Activated T-cell treated with anti-CD3 and anti-CD28 coated beads, Interleukin-2, amount 50 U/mL, for 72 hours (primary cell): ENCODE data around the gene WDR48. TPM values are rescaled to one million over a fixed set of nuclear protein-coding genes. Genes with fewer than 3 reads are reported as not detected.
A peak's percentile ranks its signal among the peaks of the same experiment; 100 is the strongest.

Source experiments
- ATAC-seq, 2 donors: fragments of 150-1000 bp; cut with Tn5 transposase; replicated peaks in 1 of 2; 2 replicates each; pipeline ENCODE4 v1.10.0; 2021; ENCODE audit warnings: moderate library complexity in 2 of 2, mild to moderate bottlenecking in 1 of 2
- DNase-seq, 2 donors: peaks; one replicate each; pipeline ENCODE4 v3.0.0; 2021 to 2022; ENCODE audit warnings: mixed read lengths in 1 of 2
- H3K27ac Mint-ChIP-seq: one replicate; pipeline ENCODE4 v1.8.0; 2022; ENCODE audit warnings: mild to moderate bottlenecking, moderate library complexity, mixed read lengths
- H3K27me3 Mint-ChIP-seq: one replicate; pipeline ENCODE4 v1.8.0; 2022; ENCODE audit warnings: low read depth, mixed read lengths
- H3K36me3 Mint-ChIP-seq, 2 donors: one replicate each; pipeline ENCODE4 v1.8.0; 2022; ENCODE audit warnings: mixed read lengths in 2 of 2, mild to moderate bottlenecking in 1 of 2; ENCODE audit not compliant: insufficient read depth in 2 of 2
- H3K4me1 Mint-ChIP-seq: one replicate; pipeline ENCODE4 v1.8.0; 2022; ENCODE audit warnings: low read depth, mixed read lengths
- H3K4me3 Mint-ChIP-seq, 2 donors: one replicate each; pipeline ENCODE4 v1.8.0; 2022; ENCODE audit warnings: mild to moderate bottlenecking in 2 of 2, mixed read lengths in 2 of 2, moderate library complexity in 2 of 2
- H3K9me3 Mint-ChIP-seq, 2 donors: one replicate each; pipeline ENCODE4 v1.8.0; 2022; ENCODE audit warnings: mixed read lengths in 2 of 2
- total RNA-seq, 2 donors: library from RNA; stranded (reverse); gene quantifications; one replicate each; pipeline ENCODE4 v1.2.3, GENCODE V29; 2022

The WDR48 gene
- total RNA-seq, 2 donors from 2014 or later, result 53.3 to 61.0 TPM

DNA sequence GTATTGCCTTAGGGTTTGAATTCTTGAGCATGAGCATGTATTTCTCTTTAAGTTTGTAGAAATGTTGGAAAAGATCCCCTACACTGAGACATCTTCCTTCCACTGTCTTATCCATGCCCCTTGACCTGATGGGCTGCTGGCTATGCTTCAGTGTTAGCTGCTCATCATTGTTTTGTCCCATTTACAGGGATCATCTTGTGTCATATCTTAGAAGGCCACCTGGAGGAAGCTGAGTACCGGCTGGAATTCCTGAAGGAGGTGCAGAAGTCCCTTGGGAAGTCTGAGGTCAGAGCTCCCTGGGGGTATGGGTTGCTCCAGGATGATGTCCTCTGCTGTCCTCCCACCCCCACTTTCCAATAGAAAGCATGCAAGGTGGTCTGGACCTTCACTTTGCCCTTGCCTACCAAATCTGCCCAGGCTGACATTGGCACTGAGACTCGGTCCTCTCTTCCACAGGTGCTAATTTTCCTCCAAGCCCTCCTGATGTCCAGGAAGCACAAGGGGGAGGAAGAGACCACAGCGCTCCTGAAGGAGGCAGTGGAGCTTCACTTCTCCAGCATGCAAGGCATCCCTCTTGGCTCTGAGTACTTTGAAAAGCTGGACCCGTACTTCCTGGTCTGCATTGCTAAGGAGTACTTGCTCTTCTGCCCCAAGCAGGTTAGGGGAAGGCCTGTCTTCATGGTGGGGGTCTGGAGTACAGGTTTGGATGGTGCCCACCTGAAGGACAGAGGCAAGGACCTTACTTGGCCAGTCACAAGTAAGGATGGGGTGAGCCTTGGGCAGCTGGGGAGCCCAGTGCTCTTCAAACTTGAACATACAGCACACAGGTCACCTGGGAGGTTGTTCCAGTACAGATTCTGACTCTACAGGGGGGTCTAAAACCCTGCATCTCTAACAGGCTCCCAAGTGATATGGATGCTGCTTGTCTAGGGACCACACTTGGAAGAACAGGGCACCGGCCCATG is 73.3 kb downstream of the WDR48 start:
- Mint-ChIP-seq H3K4me1 (peaks cover 19% of the 10 kb centered on the region), H3K4me3 (no peak overlapping the region), H3K36me3 (no peaks in the 10 kb centered on the region), H3K27me3 (no peaks in the 10 kb centered on the region), H3K9me3 (no peaks in the 10 kb centered on the region), H3K27ac (no peak overlapping the region)
- no peak for ATAC-seq
- DNase-seq, result no peak

DNA sequence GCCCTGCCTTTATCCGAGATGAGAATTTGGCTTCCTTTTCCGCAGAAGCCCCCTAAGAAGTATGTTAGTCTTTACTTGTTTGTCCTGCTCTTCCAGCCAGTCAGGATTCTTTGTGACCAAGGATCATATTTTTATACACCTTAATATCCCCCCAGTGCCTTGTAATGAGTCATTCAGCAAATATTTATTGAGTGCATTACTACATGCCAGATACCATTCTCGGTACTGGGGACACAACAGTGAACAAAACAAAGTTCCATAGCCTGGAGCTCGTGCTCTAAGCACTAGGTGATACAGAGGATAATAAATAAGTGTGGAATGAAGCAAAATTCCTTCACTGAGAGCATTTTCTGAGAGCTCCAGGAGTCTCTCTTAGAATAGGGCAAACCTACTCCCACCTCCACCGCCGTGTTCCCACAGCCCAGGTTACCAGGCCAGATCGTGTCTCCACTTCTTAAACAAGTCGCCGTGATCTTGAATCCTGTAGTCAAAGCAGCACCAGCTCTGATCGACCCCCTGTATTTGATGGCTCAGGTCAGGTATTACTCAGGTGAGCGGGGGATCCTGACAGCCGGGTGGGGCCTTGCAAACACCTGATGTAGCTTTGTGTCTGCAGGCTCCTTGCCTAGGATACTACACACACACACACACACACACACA is 74.2 kb downstream of the WDR48 start:
- Mint-ChIP-seq H3K9me3 (no peaks in the 10 kb centered on the region), H3K4me1 (peaks cover 19% of the 10 kb centered on the region), H3K27me3 (no peaks in the 10 kb centered on the region), H3K4me3 (no peak overlapping the region), H3K27ac (no peak overlapping the region), H3K36me3 (no peaks in the 10 kb centered on the region)
- DNase-seq (no peak), ATAC-seq (no peak)

DNA sequence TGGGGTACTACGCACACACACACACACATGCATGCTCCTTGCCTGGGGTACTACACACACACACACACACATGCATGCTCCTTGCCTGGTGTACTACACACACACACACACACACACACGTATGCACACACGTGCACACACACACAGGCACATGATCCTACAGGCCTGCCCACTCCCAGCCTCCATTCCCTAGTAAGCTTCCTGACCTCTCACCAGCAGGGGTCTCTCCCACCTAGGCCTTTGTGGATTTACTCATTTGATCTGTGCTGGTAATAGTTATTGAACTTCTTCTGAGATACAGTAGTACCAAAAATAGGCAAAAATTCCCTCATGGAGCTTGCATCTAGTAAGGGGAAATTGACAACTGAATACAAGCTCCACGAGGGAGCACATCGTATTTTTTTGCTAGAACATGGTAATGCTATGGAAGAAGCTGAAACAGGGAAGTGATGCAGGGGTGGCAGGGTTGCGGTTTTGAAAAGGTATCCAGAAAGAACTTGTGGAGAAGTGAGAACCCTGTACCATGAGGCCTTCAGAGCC is 74.8 kb downstream of the WDR48 start:
- no peaks in the 10 kb centered on the region for H3K36me3 Mint-ChIP-seq
- ATAC-seq, result peak; percentile 41 to 44
- peaks cover 19% of the 10 kb centered on the region for H3K4me1 Mint-ChIP-seq
- no peak overlapping the region for H3K4me3 Mint-ChIP-seq
- H3K9me3 Mint-ChIP-seq, result no peaks in the 10 kb centered on the region
- H3K27ac Mint-ChIP-seq, result no peak overlapping the region
- no peaks in the 10 kb centered on the region for H3K27me3 Mint-ChIP-seq
- peak in 1 of 2 donors; percentile 40 for DNase-seq

DNA sequence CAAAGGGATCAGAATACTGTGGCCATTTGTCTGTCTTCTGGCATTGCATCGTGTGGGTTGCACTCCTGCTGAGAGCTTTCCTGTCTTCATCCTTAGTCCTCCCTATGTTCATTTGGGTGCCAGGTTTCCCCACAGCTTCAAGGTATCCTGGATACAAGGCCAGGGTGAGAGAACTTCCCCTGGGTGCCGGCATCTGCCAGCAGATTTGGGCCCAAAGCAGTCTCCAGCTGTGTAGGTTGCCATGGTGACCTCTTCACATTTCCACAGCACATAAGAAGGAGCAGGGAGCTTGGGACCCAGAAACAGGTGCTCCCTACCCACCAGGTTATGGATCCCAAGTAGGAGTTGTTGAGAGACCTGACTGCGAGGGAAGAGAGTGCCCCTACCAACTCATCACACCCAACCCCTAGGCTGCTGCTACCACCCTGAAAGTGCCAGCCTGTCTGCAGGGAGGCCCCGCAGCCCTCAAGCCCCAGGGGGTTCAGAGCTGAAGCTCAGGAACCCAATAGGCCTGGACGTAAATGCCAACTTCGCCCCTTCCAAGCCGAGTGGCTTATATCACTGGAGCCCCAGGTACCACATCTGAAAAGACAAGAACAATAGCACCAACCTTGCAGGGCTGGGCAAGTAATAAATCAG is 75.6 kb downstream of the WDR48 start:
- H3K4me3 Mint-ChIP-seq, result no peak overlapping the region
- H3K36me3 Mint-ChIP-seq, result no peaks in the 10 kb centered on the region
- peak in 1 of 2 donors; percentile 12 for ATAC-seq
- H3K9me3 Mint-ChIP-seq, result no peaks in the 10 kb centered on the region
- no peak overlapping the region for H3K27ac Mint-ChIP-seq
- peaks cover 19% of the 10 kb centered on the region for H3K4me1 Mint-ChIP-seq
- no peak for DNase-seq
- no peaks in the 10 kb centered on the region for H3K27me3 Mint-ChIP-seq

DNA sequence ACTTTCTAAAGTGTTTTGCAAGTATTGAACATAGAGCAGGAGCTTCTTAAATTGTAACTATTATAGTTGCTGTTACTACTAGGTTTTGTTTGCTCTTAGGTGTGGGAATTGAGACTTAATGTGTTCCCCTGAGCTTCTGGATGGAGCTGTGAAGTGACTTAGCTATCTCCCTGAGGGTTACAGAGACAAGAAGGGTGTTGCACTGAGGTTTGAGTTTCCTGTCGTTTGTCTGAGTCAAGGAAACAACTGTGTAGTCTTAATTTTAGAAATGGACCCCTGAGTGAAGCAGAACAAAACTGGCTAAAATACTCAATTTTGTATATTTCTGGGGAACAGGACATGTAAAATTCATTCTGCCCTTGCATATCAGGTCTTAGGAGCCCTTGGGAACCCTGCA is 76.1 kb downstream of the WDR48 start:
- H3K36me3 Mint-ChIP-seq, result no peaks in the 10 kb centered on the region
- peaks cover 19% of the 10 kb centered on the region for H3K4me1 Mint-ChIP-seq
- ATAC-seq (peak in 1 of 2 donors; percentile 37), DNase-seq (no peak)
- no peak overlapping the region for H3K4me3 Mint-ChIP-seq
- H3K27me3 Mint-ChIP-seq, result no peaks in the 10 kb centered on the region
- no peaks in the 10 kb centered on the region for H3K9me3 Mint-ChIP-seq
- no peak overlapping the region for H3K27ac Mint-ChIP-seq

DNA sequence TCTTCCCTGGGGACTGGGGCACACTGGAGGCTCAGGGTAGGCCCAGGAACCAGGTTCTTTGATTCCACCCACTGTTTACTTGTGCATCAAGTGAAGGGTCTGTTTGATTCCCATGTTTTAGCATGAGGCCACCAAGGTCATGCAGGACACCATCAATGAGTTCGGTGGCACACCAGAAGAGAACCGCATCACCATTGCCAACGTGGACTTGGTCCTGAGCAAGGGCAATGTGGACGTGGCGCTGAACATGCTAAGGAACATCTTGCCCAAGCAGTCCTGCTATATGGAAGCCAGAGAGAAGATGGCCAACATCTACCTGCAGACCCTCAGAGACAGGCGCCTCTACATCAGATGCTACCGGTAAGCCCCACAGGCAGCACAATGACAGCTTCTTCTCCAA is 77.1 kb downstream of the WDR48 start:
- DNase-seq, result no peak
- Mint-ChIP-seq H3K27ac (no peak overlapping the region), H3K9me3 (no peaks in the 10 kb centered on the region), H3K36me3 (no peaks in the 10 kb centered on the region), H3K4me1 (peaks cover 19% of the 10 kb centered on the region), H3K27me3 (no peaks in the 10 kb centered on the region), H3K4me3 (no peak overlapping the region)
- no peak for ATAC-seq

DNA sequence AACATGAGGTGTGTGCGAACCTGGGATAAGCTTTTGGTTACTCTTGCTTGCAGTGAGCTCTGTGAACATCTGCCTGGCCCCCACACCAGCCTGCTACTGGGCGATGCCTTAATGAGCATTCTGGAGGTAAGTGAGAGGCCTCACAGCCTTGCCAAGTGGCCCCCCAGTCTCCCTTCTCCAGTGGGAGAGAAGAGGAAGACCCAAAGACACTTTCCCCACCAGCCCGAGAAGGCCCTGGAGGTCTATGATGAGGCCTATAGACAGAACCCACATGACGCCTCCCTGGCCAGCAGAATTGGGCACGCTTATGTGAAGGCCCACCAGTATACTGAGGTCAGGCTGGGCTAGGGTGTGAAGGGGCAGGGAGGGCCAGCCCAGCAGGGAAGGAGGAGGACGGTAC is 78.2 kb downstream of the WDR48 start:
- Mint-ChIP-seq H3K36me3 (no peaks in the 10 kb centered on the region), H3K27me3 (no peaks in the 10 kb centered on the region), H3K9me3 (no peaks in the 10 kb centered on the region), H3K4me3 (no peak overlapping the region), H3K4me1 (peaks cover 19% of the 10 kb centered on the region), H3K27ac (no peak overlapping the region)
- DNase-seq (no peak), ATAC-seq (no peak)

DNA sequence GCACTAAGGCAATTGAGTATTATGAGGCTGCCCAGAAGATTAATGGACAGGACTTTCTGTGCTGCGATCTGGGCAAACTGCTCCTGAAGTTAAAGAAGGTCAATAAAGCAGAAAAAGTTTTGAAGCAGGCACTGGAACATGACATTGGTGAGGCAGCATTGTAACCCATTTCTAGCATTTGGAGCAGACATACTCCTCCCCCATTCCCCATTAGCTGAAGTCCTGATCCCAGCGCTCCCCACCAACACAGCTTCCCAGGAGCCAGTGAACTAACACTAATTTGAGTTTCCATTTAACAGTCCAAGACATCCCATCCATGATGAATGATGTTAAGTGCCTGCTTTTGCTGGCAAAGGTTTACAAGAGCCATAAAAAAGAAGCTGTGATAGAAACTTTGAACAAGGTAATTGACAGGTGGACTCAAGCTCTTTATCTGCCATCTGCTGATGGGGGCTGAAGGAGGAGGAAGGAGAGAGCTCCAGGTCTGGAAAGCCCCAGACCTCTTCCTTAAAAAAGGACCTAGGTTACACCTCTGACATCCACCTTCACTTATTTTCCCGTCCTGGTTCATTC is 79.0 kb downstream of the WDR48 start:
- Mint-ChIP-seq H3K4me3 (no peak overlapping the region), H3K27me3 (no peaks in the 10 kb centered on the region), H3K4me1 (peaks cover 19% of the 10 kb centered on the region), H3K36me3 (no peaks in the 10 kb centered on the region), H3K27ac (no peak overlapping the region), H3K9me3 (no peaks in the 10 kb centered on the region)
- DNase-seq (no peak), ATAC-seq (no peak)

DNA sequence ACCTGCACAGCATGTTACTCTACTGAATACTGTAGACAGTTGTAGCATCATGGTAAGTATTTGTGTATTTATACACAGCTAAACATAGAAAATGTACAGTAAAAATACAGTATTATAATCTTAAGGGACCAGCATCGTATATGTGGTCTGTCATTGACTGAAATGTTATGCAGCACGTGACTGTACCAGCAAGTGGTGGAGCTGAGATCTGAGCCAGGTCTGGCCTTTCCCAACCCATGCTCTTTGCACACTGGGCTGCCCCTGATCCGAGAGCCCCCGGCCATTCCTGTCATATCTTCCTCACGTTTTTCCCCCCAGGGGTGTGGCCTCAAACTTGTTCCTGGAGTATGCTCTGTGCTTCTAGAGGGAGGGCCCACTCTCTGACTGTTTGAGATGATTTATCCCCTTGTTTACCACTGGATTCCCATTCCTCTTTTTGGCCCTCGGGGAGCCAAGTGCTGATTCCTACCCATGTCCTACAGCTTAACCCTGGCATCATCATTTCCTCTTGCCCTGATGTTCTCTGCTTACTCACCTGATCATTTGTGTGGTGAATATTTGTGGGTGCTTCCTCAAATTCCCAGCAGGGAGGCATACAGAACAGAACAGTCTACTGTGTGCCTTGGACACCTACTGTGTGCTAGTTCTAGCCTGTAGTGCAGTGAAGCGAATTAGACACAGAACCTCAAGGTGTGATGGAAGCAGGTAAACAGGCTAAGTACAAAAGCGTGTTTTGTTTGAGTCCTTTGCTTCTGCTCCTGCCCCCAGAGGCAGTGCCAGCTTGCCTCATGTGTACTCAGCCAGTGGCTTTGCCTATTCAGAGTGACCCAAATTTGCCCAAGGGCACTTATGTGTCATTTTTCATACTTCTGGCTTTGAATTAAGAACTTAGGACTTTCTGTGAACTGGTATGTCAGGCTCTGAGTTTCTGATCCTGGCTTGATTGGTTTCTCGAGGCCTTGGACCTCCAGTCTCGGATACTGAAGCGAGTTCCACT is 80.6 kb downstream of the WDR48 start:
- no peak overlapping the region for H3K4me3 Mint-ChIP-seq
- H3K4me1 Mint-ChIP-seq, result peaks cover 10% of the 10 kb centered on the region
- no peaks in the 10 kb centered on the region for H3K9me3 Mint-ChIP-seq
- no peaks in the 10 kb centered on the region for H3K27me3 Mint-ChIP-seq
- H3K27ac Mint-ChIP-seq, result no peak overlapping the region
- ATAC-seq, result no peak
- no peaks in the 10 kb centered on the region for H3K36me3 Mint-ChIP-seq
- DNase-seq, result no peak

DNA sequence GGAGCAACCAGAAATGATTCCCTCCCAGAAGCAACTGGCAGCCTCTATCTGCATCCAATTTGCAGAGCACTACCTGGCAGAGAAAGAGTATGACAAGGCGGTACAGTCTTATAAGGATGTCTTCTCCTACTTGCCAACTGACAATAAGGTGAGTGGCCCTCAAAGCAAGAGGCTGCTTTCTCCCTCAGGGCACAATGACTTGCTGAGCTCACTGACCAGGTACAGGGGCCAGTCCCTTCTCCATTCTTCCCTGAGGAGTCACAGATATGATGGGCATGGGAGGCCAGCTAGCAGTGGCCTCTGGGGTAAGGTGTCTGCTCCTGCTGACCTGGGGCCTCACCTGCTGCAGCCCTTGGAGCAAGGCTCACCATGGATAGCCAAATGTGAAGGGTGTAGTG is 81.3 kb downstream of the WDR48 start:
- H3K4me1 Mint-ChIP-seq, result peaks cover 9% of the 10 kb centered on the region
- no peaks in the 10 kb centered on the region for H3K36me3 Mint-ChIP-seq
- H3K4me3 Mint-ChIP-seq, result no peak overlapping the region
- no peaks in the 10 kb centered on the region for H3K9me3 Mint-ChIP-seq
- no peaks in the 10 kb centered on the region for H3K27me3 Mint-ChIP-seq
- DNase-seq, result no peak
- no peak for ATAC-seq
- H3K27ac Mint-ChIP-seq, result no peak overlapping the region

DNA sequence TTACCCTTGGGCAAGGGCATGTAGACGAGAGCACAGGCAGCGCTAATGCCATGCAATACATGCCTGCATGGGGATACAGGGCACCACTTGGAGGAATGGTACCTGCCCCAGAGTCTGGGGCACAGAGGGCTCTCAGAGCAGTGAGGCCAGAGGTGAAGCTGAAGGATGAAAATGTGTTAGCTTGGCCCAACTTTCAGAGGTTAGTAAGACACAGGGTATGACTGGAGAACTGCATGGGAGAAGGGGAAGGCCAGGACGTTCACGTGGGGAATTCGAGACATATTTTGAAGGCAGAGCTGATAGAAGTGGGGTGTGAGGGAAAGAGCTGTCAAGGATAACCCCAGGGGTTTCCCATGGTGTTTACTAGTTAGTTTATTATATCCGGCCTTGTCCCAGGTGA is 82.0 kb downstream of the WDR48 start:
- Mint-ChIP-seq H3K4me3 (no peak overlapping the region), H3K9me3 (no peaks in the 10 kb centered on the region), H3K36me3 (no peaks in the 10 kb centered on the region), H3K27ac (no peak overlapping the region), H3K27me3 (no peaks in the 10 kb centered on the region), H3K4me1 (peaks cover 12% of the 10 kb centered on the region)
- no peak for ATAC-seq
- DNase-seq, result no peak

DNA sequence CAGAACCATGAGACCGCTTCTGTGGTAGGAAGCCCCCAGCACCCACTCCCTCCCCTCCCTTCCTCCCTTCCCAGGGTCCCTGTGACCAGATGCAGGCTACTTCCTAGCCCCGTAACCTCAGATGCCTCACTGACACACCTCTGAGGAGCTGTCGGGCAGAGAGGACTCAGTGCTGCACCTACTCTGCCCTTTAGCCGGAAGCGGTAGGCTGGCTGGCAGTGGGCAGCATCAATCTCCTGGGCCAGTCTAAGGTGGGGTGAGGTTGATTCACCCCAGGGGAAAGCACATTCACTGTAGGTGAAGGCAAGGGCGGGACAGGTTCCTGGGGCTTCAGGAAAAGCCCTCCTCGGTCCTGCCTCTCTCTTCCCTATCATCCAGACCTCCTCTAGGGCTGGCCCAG is 82.5 kb downstream of the WDR48 start:
- H3K36me3 Mint-ChIP-seq, result no peaks in the 10 kb centered on the region
- H3K27ac Mint-ChIP-seq, result no peak overlapping the region
- H3K9me3 Mint-ChIP-seq, result no peaks in the 10 kb centered on the region
- DNase-seq, result no peak
- no peak overlapping the region for H3K4me3 Mint-ChIP-seq
- H3K27me3 Mint-ChIP-seq, result no peaks in the 10 kb centered on the region
- peak in 1 of 2 donors; percentile 4 for ATAC-seq
- peaks cover 17% of the 10 kb centered on the region for H3K4me1 Mint-ChIP-seq
